Measurements from ENCODE around the gene MSLN.

MSLN gene

DNA sequence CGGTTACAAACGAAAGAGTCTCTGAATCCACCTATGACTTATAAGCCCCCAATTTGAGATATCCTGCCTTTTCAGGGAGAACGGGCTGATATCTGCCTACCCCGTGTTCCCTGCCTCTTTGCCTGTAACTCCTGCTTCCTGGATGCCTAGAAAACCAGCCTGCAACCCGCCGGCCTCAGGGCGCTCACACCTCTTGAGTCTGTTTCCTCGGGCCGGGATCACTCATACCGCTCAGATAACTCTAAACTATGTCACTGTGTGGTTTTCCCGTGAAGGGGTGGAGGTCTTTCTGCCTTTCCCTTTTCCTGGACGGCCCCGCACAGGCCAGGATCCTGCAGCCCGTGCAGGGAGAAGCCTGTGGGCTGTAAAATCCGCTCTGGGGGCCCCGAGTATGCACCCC lies 17.3 kb downstream of the MSLN start:
- no peak overlapping the region; the same call in 1 of the 2 replicates for H3K27ac ChIP-seq
- no peak for TF ChIP-seq ZFX (IDR thresholded peaks at IDR 0.05)
- TF ChIP-seq, protein P1, sequence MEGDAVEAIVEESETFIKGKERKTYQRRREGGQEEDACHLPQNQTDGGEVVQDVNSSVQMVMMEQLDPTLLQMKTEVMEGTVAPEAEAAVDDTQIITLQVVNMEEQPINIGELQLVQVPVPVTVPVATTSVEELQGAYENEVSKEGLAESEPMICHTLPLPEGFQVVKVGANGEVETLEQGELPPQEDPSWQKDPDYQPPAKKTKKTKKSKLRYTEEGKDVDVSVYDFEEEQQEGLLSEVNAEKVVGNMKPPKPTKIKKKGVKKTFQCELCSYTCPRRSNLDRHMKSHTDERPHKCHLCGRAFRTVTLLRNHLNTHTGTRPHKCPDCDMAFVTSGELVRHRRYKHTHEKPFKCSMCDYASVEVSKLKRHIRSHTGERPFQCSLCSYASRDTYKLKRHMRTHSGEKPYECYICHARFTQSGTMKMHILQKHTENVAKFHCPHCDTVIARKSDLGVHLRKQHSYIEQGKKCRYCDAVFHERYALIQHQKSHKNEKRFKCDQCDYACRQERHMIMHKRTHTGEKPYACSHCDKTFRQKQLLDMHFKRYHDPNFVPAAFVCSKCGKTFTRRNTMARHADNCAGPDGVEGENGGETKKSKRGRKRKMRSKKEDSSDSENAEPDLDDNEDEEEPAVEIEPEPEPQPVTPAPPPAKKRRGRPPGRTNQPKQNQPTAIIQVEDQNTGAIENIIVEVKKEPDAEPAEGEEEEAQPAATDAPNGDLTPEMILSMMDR (conservative IDR thresholded peaks at IDR 0.05) = no peak

DNA sequence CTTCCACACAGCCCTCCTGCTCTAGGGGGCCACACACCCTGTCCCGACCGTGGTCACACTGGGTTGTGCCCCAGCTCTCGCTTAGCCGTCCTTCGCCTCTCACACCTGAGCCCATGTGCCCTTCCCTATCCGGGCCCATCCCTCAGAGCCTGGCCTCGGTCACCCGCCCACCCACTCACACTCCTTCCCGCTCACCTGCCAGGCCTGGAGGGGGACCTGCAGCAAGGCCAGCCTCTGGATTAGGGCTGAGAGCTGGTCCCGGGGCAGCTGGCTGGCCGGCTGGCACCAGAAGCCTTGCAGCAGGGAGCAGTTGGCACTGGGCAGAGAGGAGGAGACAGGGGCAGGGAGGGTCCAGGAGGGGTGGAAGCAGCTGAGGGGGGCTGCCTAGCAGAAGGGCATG lies 17.9 kb downstream of the MSLN start:
- TF ChIP-seq, protein P1 (conservative IDR thresholded peaks at IDR 0.05) = no peak
- TF ChIP-seq ZFX (IDR thresholded peaks at IDR 0.05) = no peak
- H3K27ac ChIP-seq = no peak overlapping the region; the same call in 1 of the 2 replicates

DNA sequence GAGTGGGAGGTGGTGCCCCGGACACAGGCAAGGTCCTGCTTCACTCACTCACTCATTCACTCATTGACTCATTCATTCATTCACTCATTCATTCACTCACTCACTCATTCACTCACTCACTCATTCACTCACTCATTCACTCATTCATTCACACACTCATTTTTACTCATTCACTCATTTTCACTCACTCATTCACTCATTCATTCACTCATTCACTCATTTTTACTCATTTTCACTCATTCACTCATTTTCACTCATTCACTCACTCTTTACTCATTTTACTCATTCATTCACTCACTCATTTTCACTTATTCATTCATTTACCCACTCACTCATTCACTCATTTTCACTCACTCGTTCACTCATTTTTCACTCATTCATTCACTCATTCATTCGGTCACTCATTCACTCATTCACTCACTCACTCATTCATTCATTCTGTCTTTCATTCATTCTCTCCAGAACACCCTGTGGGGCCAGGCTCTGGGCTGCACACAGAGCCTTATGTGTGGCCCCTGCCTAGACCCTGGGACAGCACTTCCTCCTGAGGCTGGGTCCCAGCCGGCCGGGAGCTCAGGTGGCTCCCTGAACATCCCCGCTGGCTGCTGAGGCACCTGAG lies 18.5 kb downstream of the MSLN start:
- no peak overlapping the region for H3K27ac ChIP-seq
- no peak for TF ChIP-seq ZFX (IDR thresholded peaks at IDR 0.05)
- TF ChIP-seq, protein P1 (conservative IDR thresholded peaks at IDR 0.05) = no peak

DNA sequence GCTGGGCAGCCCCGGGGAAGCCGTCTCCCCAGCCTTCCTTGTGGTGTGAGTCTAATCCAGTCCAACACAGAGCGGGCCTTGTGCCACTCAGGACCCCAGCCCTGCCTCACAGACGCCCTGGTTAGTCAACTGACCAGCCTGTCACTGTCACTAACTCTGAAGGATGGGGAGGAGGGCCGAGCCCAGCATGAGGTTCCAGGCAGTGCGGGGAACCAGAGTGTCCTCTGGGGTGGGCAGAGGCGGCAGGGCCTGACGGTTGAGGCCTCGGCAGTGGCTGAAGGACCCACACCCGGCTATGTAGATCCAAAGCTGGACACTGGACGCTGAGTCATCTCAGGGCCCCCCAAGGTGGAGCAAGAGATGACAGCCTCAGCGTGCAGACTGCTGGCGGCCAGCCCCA lies 19.0 kb downstream of the MSLN start:
- TF ChIP-seq, protein P1 (conservative IDR thresholded peaks at IDR 0.05) = no peak
- TF ChIP-seq ZFX (IDR thresholded peaks at IDR 0.05) = no peak
- no peak overlapping the region for H3K27ac ChIP-seq

DNA sequence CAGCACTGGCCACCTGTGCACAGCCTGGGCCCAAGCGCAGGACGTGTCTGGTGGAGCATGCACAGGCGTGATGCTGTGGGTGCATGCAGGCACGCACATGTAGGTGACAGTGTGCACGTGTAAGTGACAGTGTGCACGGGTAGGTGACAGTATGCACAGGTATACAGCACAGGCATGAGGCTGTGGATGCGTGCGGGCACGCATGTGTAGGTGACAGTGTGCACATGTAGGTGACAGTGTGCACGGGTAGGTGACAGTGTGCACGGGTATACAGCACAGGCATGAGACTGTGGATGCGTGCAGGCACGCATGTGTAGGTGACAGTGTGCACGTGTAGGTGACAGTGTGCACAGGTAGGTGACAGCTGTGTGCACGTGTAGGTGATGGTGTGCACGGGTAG lies 19.8 kb downstream of the MSLN start:
- no peak overlapping the region for H3K27ac ChIP-seq
- TF ChIP-seq, protein P1 (conservative IDR thresholded peaks at IDR 0.05) = no peak
- TF ChIP-seq ZFX (IDR thresholded peaks at IDR 0.05) = no peak

DNA sequence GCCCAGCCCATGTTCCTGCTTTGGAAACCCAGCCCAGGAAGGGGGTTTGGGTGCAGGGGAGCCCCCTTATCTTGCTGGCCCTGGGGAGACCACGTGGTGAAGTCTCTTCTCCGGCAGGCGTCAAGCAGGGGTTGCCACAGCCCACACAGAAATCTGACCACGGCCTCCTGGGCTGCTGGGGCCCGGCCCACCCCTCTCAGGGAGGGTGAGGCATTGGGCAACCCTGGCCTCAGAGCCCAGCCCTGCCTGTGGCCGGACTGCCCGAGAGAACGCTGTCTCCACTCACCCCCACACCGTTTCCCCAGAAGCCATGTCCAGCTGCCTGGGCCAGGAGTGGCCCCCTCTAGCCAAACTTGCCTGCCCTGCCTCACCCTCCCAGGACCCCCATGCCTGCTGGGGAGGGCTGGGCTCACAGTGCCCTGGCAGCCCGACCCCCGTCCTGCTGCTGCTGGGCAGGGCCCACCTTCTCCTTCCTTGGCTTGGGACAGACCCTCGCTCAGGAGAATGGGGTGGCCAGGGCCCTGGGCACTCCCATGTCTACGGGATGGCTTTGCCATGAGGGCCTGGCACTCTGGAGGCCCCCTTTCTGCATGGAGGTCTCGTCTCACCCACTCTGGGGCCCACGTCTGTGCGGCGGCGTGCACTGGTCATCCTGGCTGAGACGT lies 20.9 kb downstream of the MSLN start:
- TF ChIP-seq, protein P1 (conservative IDR thresholded peaks at IDR 0.05) = no peak
- no peak for TF ChIP-seq ZFX (IDR thresholded peaks at IDR 0.05)
- H3K27ac ChIP-seq = no peak overlapping the region

DNA sequence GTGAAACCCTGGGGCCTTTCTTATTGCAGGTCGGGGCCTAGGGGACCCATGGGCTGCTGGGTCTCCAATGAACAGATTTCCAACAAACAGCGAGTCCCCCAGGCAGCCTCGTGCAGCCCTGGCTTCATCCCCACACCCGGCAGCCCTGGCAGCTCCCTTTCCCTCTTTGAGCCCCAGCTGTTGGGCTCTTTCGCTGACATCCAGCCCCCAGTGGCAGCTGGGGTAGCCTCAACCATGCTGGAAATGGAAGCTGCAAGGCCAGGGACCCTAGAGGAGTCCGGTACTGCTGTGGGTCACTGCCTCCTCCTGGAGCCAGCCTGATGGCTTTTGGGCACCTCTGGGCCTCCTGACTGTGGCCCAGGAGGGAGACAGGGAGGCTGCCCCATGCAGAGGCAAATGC lies 21.7 kb downstream of the MSLN start:
- H3K27ac ChIP-seq = no peak overlapping the region
- TF ChIP-seq, protein P1 (conservative IDR thresholded peaks at IDR 0.05) = no peak
- TF ChIP-seq ZFX (IDR thresholded peaks at IDR 0.05) = no peak
